T-helper 17 cell (primary cell): ENCODE data around the gene FAM217A. TPM values are rescaled to one million over a fixed set of nuclear protein-coding genes. Genes with fewer than 3 reads are reported as not detected.

Experiments used
- ATAC-seq: fragments of 150-1000 bp; cut with Tn5 transposase; 2 replicates; pipeline ENCODE4 v1.10.0; 2021; ENCODE audit warnings: mild to moderate bottlenecking, moderate library complexity
- DNase-seq, 3 donors: peaks; one replicate each; pipeline versions ENCODE4 v3.0.0 to v3.0.0-alpha.2; 2020 to 2021
- H3K9me3 ChIP-seq: one replicate; pipeline ENCODE4 v1.7.0; 2013; ENCODE audit warnings: low read length, mild to moderate bottlenecking; ENCODE audit not compliant: control insufficient read depth, poor library complexity, severe bottlenecking
- H3K27ac Mint-ChIP-seq: one replicate; pipeline ENCODE4 v1.8.0; 2022; ENCODE audit warnings: mild to moderate bottlenecking, moderate library complexity, mixed read lengths
- H3K27me3 Mint-ChIP-seq: one replicate; pipeline ENCODE4 v1.8.0; 2022; ENCODE audit warnings: mixed read lengths
- H3K36me3 Mint-ChIP-seq: one replicate; pipeline ENCODE4 v1.8.0; 2022; ENCODE audit warnings: low read depth, mixed read lengths
- H3K4me1 Mint-ChIP-seq: one replicate; pipeline ENCODE4 v1.8.0; 2022; ENCODE audit warnings: mild to moderate bottlenecking, mixed read lengths
- H3K4me3 Mint-ChIP-seq: one replicate; pipeline ENCODE4 v1.8.0; 2022; ENCODE audit warnings: mild to moderate bottlenecking, moderate library complexity, mixed read lengths
- total RNA-seq, 4 donors: library from RNA in 2 of 4; stranded (reverse) in 2 of 4; gene quantifications; one replicate each; pipeline ENCODE4 v1.2.3 and lab custom pipeline; 2022 to 2026

Gene FAM217A
- total RNA-seq, 2 donors from 2014 or later: not detected

GRCh38 chr6:4028051-4028450, 50.9 kb downstream of the FAM217A start:
- H3K27me3 Mint-ChIP-seq: no peaks in the 10 kb centered on the region
- no peak overlapping the region for H3K4me3 Mint-ChIP-seq
- H3K27ac Mint-ChIP-seq: peak overlapping the region; percentile 78
- ATAC-seq (no peak), DNase-seq (no peak)
- H3K4me1 Mint-ChIP-seq: peaks cover 64% of the 10 kb centered on the region
- no peaks in the 10 kb centered on the region for H3K9me3 ChIP-seq
- H3K36me3 Mint-ChIP-seq: peaks cover 14% of the 10 kb centered on the region

- DNase-seq (no peak), ATAC-seq (no peak)
- no peaks in the 10 kb centered on the region for H3K9me3 ChIP-seq
- Mint-ChIP-seq H3K27ac (no peak overlapping the region), H3K27me3 (no peaks in the 10 kb centered on the region), H3K4me1 (peaks cover 56% of the 10 kb centered on the region), H3K36me3 (peaks cover 3% of the 10 kb centered on the region), H3K4me3 (no peak overlapping the region)
Measured at GRCh38 chr6:4025681-4026080, 53.3 kb downstream of the FAM217A start.

- DNase-seq: no peak
- ATAC-seq: no peak
- no peaks in the 10 kb centered on the region for H3K9me3 ChIP-seq
- Mint-ChIP-seq H3K27ac (peak overlapping the region; percentile 98), H3K36me3 (no peaks in the 10 kb centered on the region), H3K27me3 (no peaks in the 10 kb centered on the region), H3K4me3 (peak overlapping the region; percentile 97), H3K4me1 (peaks cover 39% of the 10 kb centered on the region)
Measured at GRCh38 chr6:4023240-4023639, 55.7 kb downstream of the FAM217A start.

GRCh38 chr6:4021854-4022695, 56.9 kb downstream of the FAM217A start:
- ATAC-seq (peak; percentile 16), DNase-seq (no peak)
- H3K36me3 Mint-ChIP-seq: no peaks in the 10 kb centered on the region
- H3K4me3 Mint-ChIP-seq: peak overlapping the region; percentile 97
- H3K27ac Mint-ChIP-seq: peak overlapping the region; percentile 98
- H3K27me3 Mint-ChIP-seq: no peaks in the 10 kb centered on the region
- H3K9me3 ChIP-seq: no peaks in the 10 kb centered on the region
- peaks cover 42% of the 10 kb centered on the region for H3K4me1 Mint-ChIP-seq

GRCh38 chr6:4021133-4021853, 57.6 kb downstream of the FAM217A start:
- ATAC-seq (peak; percentile 66), DNase-seq (peak; percentile 66 to 81 (median 75))
- no peaks in the 10 kb centered on the region for H3K9me3 ChIP-seq
- no peaks in the 10 kb centered on the region for H3K27me3 Mint-ChIP-seq
- H3K4me3 Mint-ChIP-seq: peak overlapping the region; percentile 97
- H3K27ac Mint-ChIP-seq: peak overlapping the region; percentile 98
- no peaks in the 10 kb centered on the region for H3K36me3 Mint-ChIP-seq
- H3K4me1 Mint-ChIP-seq: peaks cover 39% of the 10 kb centered on the region

GRCh38 chr6:4020822-4021132, 58.2 kb downstream of the FAM217A start:
- Mint-ChIP-seq H3K4me3 (peak overlapping the region; percentile 97), H3K27ac (peak overlapping the region; percentile 98), H3K27me3 (no peaks in the 10 kb centered on the region), H3K36me3 (no peaks in the 10 kb centered on the region), H3K4me1 (peaks cover 43% of the 10 kb centered on the region)
- DNase-seq (no peak), ATAC-seq (no peak)
- no peaks in the 10 kb centered on the region for H3K9me3 ChIP-seq

- DNase-seq (no peak), ATAC-seq (no peak)
- peak overlapping the region; percentile 91 for H3K4me3 Mint-ChIP-seq
- no peaks in the 10 kb centered on the region for H3K9me3 ChIP-seq
- peak overlapping the region; percentile 96 for H3K27ac Mint-ChIP-seq
- peaks cover 51% of the 10 kb centered on the region for H3K4me1 Mint-ChIP-seq
- no peaks in the 10 kb centered on the region for H3K27me3 Mint-ChIP-seq
- H3K36me3 Mint-ChIP-seq: peaks cover 2% of the 10 kb centered on the region
Measured at GRCh38 chr6:4018924-4019236, 60.1 kb downstream of the FAM217A start.

Other genes with a start within 250 kb of the FAM217A start
- 1 to 10 TPM; 5.0 to 5.1 TPM for gene FAM50B, start 229.8 kb downstream of the FAM217A start, total RNA-seq
- gene ECI2, start 56.4 kb upstream of the FAM217A start, total RNA-seq: 10 to 100 TPM; 18.7 to 21.6 TPM